Fibroblast of lung (primary cell): Measurements from ENCODE around the gene CD226.

Experiments
- CTCF ChIP-seq, 2 donors: IDR thresholded peaks in 1 of 2; conservative IDR thresholded peaks in 1 of 2; 1 replicate in 1 of 2; 2 replicates in 1 of 2; pipeline ENCODE4 v1.5.1; 2011 to 2012; ENCODE audit warnings: low read length in 2 of 2, control low read depth in 1 of 2, inconsistent platforms in 1 of 2, low read depth in 1 of 2, mild to moderate bottlenecking in 1 of 2
- EZH2 ChIP-seq: IDR thresholded peaks from 2 replicates; pipeline ENCODE4 v1.5.1; 2012; ENCODE audit warnings: low read length, control low read depth, mild to moderate bottlenecking; ENCODE audit errors: missing control alignments

- no peak for TF ChIP-seq CTCF (conservative IDR thresholded peaks at IDR 0.05 in 1 of 2, IDR thresholded peaks at IDR 0.05 in 1 of 2; ENCODE audit: low read depth in 1 of 2, low read length in 2 of 2)
- TF ChIP-seq EZH2 = no peak
Observed at GRCh38 chr18:69898241-69898861, 49.3 kb downstream of the CD226 start.
